Measurements from ENCODE around the gene PREB. TPM values are rescaled to one million over a fixed set of nuclear protein-coding genes. Genes with fewer than 3 reads are reported as not detected.
"Not testable (repeated sequence)": the region's sequence is repeated elsewhere in the genome, so short reads cannot be mapped to it uniquely, and the experiment has no call there.

PREB gene, protein sequence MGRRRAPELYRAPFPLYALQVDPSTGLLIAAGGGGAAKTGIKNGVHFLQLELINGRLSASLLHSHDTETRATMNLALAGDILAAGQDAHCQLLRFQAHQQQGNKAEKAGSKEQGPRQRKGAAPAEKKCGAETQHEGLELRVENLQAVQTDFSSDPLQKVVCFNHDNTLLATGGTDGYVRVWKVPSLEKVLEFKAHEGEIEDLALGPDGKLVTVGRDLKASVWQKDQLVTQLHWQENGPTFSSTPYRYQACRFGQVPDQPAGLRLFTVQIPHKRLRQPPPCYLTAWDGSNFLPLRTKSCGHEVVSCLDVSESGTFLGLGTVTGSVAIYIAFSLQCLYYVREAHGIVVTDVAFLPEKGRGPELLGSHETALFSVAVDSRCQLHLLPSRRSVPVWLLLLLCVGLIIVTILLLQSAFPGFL
- total RNA-seq (2014; rRNA removed; shearing (Covaris generic); ENCODE audit: low replicate concordance) = 64.5 and 102 TPM in 2 replicates

DNA sequence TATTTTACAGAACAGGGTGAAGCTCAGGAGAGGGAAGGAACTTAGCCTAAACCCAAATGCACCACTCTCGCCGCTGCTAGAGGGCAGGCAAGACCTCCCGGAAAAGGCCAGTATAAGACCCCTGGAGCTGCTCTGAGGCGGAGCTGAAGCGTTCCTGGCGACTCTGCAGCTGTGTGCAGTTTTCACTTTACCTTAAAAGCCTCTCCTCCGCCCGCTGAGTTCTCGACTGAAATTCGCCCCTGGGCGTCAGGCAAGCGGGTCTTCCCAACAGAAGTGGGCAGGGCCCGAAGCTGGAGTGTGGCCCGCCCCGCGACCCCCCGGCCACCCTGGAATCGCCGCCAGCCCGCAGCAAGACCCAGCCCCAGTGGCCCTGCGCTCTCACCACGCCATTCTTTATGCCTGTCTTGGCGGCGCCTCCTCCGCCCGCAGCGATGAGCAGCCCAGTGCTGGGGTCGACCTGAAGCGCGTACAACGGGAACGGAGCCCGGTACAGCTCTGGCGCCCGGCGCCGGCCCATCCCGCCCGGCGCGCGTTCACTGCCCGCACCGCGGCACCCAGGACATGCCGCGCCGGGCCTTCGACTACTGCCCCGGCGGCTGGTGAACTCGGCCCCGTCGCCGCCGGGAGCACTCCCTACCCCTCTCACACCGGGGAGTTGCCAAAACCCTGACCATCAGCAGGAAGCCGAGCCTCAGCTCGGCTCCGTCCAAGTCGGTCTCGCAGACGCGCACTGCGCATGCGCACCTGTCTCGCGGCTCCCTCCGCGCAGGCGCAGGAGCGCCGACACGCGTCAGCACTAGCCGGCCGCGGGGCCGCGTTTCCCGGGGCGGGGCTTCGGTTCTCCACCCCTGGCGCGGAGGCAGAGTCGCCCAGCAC is at the start of gene PREB:
Gene PREB (minus strand): TSS at position 732 of the 876 bp plus-strand sequence. CDS start 215 bp downstream, at position 517.
- in situ Hi-C loops (cut with HindIII; ENCODE audit: low pct_unique_long_range_greater_than_20kb, low sequenced_read_pairs) = no loop called here
- DNase-seq (ENCODE audit: low read depth) = peak; percentile 94

DNA sequence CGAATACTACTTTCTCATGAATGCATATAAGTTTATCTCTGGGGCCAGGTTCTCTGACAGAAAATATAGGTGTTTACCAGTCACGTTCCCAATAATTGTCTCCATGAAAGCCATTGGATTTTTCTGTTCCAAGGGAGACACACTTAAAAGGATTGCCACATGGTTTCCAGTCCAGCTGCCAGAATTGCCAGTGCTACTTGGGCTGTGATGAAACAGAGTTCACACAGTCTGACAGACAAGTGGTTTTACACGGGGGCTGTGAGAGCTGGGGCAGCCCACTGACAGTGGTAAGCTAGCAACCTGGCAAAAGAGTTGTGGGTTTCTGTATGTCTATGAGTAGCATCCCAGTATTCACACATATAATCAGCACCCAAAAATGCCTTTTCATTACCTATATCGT is 49.7 kb upstream of the PREB start:
- in situ Hi-C loops (cut with HindIII; ENCODE audit: low pct_unique_long_range_greater_than_20kb, low sequenced_read_pairs) = no loop called here

GRCh38 chr2:27182346-27182745 is 47.9 kb upstream of the PREB start:
- DNase-seq (ENCODE audit: low read depth) = no peak
- in situ Hi-C loops (cut with HindIII; ENCODE audit: low pct_unique_long_range_greater_than_20kb, low sequenced_read_pairs) = no loop called here

More for the DNA sequence above, 49.7 kb upstream of the PREB start:
- DNase-seq (ENCODE audit: low read depth) = no peak

DNA sequence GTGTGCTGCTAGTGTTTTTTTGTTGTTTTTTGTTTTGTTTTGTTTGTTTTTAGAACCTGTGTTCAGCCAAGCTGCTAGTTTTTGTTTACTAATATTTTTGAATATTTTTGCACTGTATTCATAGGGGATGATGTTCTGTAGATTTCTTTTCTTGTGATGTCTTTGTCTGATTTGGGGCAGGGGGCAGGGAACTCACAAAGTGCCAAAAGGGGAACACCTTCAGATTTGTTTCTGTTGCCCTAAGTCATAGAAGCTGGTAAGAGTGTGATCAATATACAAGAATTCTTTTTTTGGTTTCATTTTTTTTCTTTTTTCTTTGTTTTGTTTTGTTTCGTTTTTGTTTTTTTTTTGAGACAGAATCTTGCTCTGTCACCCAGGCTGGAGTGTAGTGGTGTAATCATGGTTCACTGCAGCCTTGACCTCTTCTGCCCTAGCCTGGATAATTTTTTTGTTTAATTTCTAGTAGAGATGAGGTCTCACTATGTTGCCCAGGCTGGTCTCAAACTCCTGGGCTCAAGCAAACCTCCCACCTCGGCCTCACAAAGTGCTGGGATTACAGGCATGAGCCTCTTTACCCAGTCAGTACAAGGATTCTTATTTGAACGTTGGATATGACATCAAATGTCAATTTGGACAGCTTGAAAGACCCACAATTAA is 45.0 kb upstream of the PREB start:
- no peak for DNase-seq (ENCODE audit: low read depth)
- in situ Hi-C loops (cut with HindIII; ENCODE audit: low pct_unique_long_range_greater_than_20kb, low sequenced_read_pairs) = no loop called here

DNA sequence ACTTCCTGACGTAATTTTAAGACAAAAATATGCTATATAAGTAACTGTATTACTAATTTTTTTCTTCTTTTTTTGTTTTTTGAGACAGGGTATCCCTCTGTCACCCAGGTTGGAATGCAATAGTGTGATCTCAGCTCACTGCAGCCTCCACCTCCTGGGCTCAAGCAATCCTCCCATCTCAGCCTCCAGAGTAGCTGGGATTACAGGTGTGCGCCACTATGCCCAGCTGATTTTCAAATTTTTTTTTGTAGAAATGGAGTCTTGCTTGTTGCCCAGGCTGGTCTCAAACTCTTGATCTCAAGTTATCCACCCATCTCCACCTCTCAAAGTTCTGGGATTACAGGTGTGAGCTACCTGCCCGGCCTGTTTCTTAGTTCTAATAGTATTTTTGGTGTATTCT is 44.0 kb upstream of the PREB start:
- no peak for DNase-seq (ENCODE audit: low read depth)
- in situ Hi-C loops (cut with HindIII; ENCODE audit: low pct_unique_long_range_greater_than_20kb, low sequenced_read_pairs) = no loop called here

DNA sequence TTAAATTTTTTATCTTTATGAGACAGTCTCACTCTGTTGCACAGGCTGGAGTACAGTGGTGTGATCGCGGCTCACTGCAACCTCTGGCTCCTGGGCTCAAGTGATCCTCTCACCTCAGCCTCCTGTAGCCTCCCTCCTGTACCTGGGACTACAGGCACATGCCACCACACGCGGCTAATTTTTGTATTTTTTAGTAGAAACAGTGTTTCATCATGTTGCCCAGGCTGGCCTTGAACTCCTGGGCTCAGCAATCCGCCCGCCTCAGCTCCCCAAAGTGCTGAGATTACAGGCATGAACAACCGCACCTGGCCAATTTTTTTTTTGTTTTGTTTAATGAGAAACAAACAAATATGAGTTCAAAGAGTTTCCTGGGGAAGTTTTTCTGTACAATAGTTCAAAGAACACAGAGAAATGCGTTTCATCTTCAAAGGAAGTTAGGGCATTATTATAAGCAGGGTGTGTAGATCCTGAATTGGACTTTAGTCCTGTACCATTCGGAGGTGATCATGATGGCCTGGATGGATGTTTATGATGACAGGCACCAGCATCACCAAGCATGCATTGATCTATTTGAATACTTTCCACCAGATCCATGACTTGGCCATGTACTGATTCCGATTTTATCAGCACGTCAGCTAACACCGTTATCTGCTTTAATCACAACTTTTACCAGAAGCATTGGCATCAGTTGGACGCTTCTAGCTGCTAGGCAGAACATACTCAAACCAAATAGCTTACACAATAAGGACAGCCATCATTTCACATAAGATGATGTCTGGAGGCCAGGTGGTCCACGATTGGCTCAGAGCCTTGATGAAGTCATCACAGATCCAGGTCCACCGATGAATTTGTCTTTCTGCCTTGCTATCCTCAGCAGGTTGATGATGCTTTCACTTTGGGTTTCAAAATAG is 43.3 kb upstream of the PREB start:
- DNase-seq (ENCODE audit: low read depth) = no peak
- in situ Hi-C loops (cut with HindIII; ENCODE audit: low pct_unique_long_range_greater_than_20kb, low sequenced_read_pairs) = no loop called here

- DNase-seq (ENCODE audit: low read depth); in situ Hi-C loops (cut with HindIII; ENCODE audit: low pct_unique_long_range_greater_than_20kb, low sequenced_read_pairs): not testable (repeated sequence)
Measured at GRCh38 chr2:27175781-27176180, 41.3 kb upstream of the PREB start.

DNA sequence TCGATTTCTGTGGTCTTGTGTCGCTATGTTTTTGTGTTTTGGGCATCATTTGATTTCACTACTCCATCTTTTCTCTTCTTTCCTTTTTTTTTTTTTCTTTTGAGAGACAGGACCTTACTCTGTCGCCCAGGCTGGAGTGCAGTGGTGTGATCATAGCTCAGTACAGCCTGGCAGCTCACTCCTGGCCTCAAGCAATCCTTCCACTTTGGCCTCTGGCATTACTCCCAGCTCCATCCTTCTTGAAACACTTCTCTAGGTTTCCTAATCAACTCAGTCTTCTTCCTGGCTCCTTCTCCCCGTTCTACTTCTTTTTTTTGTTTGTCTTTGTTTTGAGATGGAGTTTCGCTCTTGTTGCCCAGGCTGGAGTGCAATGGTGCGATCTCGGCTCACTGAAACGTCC is 40.9 kb upstream of the PREB start:
- no peak for DNase-seq (ENCODE audit: low read depth)
- in situ Hi-C loops (cut with HindIII; ENCODE audit: low pct_unique_long_range_greater_than_20kb, low sequenced_read_pairs) = no loop called here

DNA sequence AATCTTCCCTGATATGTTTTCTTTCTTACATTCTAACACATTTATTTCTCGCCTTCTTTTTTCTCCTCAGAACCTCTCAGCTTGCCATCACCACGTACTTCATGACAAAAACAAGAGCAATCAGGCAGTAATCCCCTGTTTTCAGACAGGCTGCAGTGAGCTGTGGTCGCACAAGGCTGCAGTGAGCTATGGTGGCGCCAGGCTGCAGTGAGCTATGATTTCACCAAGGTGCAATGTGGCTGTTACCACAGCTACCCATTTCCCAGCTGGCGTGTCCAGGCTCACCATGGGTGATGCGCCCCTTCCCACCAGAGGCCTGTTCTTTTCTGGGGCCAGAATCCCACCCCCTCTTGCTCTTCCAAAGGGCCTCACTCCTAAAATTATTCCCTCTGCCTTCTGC is 40.2 kb upstream of the PREB start:
- no peak for DNase-seq (ENCODE audit: low read depth)
- in situ Hi-C loops (cut with HindIII; ENCODE audit: low pct_unique_long_range_greater_than_20kb, low sequenced_read_pairs) = no loop called here

DNA sequence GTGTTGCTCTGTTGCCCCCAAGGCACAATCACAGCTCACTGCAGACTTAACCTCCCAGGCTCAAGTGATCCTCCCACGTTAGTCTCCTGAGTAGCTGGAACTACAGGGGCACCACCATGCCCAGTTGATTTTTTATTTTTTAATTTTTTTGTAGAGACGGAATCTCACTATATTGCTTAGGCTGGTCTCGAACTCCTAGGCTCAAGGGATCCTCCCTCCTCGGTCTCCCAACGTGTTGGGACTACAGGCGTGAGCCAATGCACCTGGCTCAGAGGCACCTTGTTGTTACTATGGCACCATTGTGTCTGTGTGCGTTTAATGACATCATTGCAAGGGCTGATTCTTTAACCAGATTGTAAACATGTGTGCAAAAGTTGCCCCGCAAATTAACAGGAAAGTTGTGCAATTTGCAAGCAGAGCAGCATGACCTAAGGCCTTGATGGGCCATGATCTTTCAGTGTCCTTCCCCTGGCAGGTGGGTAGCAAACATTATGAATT is 37.0 kb upstream of the PREB start:
- DNase-seq (ENCODE audit: low read depth) = no peak
- in situ Hi-C loops (cut with HindIII; ENCODE audit: low pct_unique_long_range_greater_than_20kb, low sequenced_read_pairs) = no loop called here

DNA sequence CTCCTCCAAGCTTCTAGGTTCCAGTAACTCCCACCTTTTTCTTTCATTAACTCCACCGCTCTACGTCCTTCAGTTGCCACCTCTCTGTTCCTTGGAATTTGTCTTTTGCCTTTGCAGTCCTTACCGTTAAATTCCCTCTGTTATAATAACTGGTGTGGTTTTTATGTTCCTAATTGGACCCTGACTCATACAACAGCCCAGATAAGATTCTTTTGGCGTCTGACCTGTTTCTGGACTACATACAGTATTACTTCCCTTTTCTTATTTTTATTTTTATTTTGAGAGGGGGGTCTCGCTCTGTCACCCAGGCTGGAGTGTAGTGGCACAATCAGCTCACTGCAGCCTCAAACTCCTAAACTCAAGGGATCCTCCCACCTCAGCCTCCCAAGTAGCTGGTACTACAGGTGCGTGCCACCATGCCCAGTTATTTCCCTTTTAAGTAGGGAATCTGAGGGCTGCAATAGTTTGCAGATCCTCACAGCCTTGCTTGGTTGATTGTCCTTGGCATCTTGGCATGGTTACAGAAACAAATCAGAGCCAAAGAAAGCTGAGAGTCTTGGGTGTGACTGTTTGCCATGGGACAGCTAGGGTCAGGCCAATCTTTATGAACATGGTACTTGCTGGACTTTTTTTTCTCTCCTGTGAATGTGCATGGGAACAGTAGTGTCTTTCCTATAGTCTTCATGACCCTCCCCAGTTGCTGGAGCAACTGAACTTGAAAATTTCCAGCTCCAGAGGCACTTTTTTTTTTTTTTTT is 36.3 kb upstream of the PREB start:
- in situ Hi-C loops (cut with HindIII; ENCODE audit: low pct_unique_long_range_greater_than_20kb, low sequenced_read_pairs) = no loop called here
- peak; percentile 21 for DNase-seq (ENCODE audit: low read depth)

DNA sequence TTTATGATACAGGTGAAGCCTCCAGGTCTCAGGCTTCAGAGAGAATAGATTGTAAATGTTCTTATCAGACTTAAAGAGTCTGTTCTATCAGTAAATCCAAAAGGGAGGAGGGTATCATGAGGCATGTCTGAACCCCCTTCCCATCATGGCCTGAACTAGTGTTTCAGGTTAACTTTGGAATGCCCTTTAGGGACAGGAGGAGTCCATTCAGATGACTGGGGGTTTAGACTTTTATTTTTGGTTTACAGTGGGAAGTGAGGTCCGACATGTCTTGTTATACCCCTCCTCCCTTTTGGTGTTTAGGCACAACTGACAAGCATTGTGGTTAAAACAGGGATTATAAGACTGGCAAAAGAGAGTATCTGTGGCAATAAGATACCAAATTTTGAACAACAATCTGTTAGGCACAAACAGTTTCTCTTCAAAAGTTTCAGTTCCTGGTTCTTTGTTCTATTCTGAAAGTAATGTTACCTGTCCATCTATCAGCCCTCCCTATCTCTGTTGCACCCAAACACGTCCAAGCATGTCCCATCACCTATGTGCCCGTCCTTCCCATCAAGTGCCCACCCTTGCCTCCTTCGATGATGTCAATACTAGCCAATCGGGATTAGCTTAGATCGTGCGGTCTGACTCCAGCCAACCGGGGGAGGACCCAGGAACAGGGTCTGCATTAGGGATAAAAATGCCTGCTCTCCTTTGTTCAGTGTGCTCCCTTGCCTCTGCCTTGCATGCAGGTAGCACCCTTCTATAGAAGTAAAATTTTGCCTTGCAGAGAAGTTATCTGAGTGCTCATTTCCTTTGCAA is 30.7 kb upstream of the PREB start:
- in situ Hi-C loops (cut with HindIII; ENCODE audit: low pct_unique_long_range_greater_than_20kb, low sequenced_read_pairs) = no loop called here
- no peak for DNase-seq (ENCODE audit: low read depth)

DNA sequence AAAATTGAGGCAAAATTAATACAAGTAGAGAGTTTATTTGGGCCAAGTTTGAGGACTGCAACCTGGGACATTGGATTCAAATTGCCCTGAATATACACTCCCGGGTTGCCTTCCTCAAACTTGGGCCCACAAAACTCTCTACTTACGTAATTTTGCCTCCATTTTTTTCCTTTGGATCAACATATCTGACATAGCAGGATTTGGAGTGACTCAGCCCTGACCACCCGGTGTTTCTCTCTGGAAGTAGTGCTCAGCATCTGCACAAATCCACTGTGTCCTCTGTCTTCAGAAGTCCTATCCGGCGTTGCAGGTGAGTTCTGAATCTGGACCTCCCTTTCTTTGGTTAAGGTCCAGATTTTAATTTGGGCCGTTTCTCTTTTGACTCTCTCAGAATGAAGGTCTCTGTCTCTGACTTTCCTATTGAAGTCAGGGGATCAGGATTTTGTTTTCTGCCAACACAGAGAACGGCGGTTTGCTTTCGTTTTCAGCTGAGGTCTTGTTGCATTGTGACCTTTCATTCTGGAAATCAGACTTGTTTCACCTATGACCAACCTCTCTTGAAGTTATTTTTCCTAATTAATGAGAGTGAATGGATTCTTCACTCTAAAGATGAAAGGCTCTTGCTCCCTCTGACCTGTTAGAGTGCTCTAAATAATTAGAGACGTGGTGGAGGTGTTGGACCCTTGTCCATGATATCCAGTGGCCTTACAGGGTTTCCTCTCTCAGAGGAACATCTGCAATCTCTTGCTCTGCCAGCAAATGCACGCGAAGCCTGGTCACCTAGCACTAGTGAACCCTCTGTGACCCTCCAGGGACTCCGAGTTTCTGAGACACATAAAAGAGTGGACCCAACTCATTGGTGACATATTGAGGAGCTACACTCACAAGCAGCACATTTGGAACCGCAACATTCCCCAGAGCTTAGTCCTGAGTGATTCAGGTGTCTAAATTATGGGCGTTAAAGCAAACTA is 28.0 kb upstream of the PREB start:
- DNase-seq (ENCODE audit: low read depth) = no peak
- in situ Hi-C loops (cut with HindIII; ENCODE audit: low pct_unique_long_range_greater_than_20kb, low sequenced_read_pairs) = no loop called here

- in situ Hi-C loops (cut with HindIII; ENCODE audit: low pct_unique_long_range_greater_than_20kb, low sequenced_read_pairs) = no loop called here
- DNase-seq (ENCODE audit: low read depth) = no peak
Measured at GRCh38 chr2:27160191-27160590, 25.8 kb upstream of the PREB start.

DNA sequence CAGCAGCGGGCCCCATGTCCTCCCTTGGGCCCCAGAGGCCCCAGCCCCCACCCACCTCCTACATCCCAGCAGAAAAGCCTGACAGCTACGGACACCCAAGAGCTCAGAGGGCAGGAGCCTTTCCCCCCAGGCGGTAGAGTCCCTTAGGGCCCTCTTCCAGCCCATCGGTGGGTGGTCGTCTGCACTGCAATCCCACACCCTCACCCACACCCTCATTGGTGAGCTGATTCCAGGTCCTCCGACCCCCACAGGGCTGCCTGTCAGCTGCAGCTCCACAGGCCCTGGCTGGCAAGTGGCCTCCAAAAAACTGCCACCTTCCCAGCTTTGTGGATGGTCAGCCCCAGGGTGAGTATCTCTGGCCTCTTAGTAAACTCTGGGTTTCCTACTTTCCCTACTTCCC is 24.8 kb upstream of the PREB start:
- in situ Hi-C loops (cut with HindIII; ENCODE audit: low pct_unique_long_range_greater_than_20kb, low sequenced_read_pairs) = no loop called here
- DNase-seq (ENCODE audit: low read depth) = no peak
